Endometrial microvascular endothelial cells (primary cell): ENCODE data around the gene RHOBTB1. TPM values are rescaled to one million over a fixed set of nuclear protein-coding genes. Genes with fewer than 3 reads are reported as not detected.

Source experiments
- in situ Hi-C: cut with HindIII; loops from 2 replicates; pipeline ENCODE4 v1.10.0; 2017; ENCODE audit warnings: low sequenced_read_pairs, low pct_unique_long_range_greater_than_20kb; ENCODE audit errors: inconsistent ontology term
- total RNA-seq: library from RNA; depleted of rRNA; stranded (reverse); fragments of >200 nt; gene quantifications from one replicate; pipeline ENCODE4 v1.2.3, GENCODE V29; 2015; ENCODE audit errors: inconsistent ontology term

RHOBTB1 gene
- total RNA-seq, 1 donor from 2014 or later, result 26.3 TPM

DNA sequence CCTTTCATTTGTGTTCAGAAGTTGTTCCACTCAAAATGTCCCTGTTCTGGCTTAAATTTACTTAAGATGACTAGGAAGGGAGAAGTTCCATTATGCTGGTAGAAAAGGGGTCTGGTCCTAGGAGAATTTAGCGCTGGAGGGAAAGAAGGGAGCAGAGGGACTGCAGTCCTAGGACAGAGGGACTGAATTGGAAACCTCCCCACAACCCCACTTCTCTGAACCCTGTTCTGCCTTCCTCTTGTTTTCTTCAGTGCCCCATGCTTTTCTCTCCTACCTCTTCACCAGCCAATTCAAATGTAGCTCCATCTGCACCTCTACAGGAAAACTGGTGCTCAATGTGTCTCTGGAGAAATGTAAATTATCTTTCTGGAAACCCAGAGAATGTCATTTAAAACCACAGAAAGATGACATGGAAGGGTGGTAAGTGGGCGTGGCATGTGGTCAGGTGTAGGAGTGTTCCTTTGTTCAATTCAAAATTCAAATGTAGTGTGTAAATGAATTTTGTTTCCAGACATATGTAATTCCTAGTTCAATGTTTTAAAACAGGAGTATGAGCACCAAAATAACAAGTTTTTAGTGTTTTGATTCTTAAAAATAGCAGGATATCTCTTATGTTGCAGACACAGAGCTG lies 24.0 kb upstream of the RHOBTB1 start:
- in situ Hi-C loops, result loop anchor here (25.0 kb wide), 1 partner anchor 944 kb away; the partner anchor contains the start of gene ARID5B

DNA sequence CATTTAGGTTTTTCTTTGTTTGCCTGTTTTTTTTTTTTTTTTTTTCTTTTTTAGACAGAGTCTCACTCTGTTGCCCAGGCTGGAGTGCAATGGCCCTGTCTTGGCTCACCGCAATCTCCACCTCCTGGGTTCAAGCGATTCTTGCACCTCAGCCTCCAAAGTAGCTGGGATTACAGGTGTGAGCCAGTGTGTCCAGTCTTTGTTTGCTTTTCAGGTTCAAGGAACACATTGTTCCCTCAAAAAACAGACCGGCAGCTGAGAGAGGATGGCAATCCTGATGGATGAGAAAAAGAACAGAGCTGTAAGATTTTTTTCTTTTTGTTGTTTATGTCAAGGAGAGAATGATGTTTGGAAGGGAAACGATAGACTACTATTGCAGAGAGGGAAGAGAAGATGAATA lies 23.3 kb upstream of the RHOBTB1 start:
- in situ Hi-C loops, result loop anchor here (25.0 kb wide), 1 partner anchor 945 kb away; the partner anchor contains the start of gene ARID5B

DNA sequence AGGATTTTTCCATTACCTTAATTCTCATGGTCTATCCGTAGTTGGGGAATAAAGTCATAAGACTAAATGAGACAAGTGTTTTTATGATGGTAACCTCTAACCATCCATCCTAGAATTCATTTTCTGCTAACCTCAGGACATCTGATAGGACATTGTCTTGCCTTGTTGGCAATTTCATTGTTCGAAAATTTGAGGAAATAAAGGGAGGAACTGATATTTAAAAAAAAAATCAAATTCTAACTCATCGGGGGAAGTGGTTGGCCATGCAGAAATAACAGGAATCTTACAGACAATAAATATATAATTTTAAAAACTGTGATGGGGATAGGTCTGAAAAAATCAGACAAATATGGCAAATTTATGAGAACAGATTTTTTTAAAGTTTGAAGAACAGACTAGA lies 21.7 kb upstream of the RHOBTB1 start:
- in situ Hi-C loops, result loop anchor here (25.0 kb wide), 1 partner anchor 947 kb away; the partner anchor contains the start of gene ARID5B

DNA sequence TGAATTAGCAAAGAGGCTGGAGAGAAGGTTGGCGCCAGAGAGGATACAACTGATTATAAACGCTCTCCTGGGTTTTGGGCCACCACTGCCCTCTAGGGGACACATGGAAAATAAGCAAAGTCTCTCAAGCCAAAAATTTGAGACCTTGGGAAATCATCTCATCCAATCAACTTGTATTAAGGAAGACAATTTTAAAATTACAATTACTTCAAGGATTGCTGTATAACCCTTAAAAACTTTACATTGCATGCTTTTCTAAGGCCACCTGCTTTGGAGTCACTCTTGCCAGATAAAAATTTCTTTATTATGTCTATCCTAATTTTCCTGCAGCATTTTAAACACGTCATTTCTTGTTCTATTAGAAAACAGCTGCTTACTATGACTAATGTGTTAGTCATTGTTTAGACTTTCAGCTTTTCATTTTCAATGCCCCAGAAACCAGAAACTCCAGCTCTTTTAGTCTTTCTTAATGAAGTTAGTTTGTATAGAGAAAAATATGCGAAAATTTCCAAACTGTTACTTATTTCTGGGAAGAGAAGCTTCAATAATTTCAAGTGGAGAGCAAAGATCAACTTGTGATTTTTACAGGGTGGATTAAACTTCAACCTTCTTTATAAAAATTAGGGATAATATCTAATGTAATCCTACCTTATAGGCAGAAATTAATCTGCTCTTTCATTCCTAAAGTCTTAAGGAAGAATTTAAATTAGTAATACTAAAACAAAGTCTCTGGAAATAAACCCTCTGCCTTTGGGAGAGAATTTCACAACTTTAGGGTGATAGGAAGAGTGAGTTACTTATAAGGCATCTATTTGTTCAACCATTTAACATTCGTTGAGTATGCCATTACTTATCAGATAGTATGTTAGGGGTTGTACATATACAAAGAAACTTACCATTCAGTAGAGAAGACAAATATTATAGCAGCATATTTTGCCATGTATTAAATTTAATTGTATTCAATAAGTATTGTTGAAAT lies 20.6 kb upstream of the RHOBTB1 start:
- in situ Hi-C loops, result loop anchor here (25.0 kb wide), 1 partner anchor 948 kb away; the partner anchor contains the start of gene ARID5B

GRCh38 chr10:60963441-60964256 lies 19.7 kb upstream of the RHOBTB1 start:
- in situ Hi-C loops, result loop anchor here (25.0 kb wide), 1 partner anchor 949 kb away; the partner anchor contains the start of gene ARID5B

- in situ Hi-C loops, result loop anchor here (25.0 kb wide), 1 partner anchor 949 kb away; the partner anchor contains the start of gene ARID5B
Measured at GRCh38 chr10:60962946-60963345, 19.0 kb upstream of the RHOBTB1 start.

DNA sequence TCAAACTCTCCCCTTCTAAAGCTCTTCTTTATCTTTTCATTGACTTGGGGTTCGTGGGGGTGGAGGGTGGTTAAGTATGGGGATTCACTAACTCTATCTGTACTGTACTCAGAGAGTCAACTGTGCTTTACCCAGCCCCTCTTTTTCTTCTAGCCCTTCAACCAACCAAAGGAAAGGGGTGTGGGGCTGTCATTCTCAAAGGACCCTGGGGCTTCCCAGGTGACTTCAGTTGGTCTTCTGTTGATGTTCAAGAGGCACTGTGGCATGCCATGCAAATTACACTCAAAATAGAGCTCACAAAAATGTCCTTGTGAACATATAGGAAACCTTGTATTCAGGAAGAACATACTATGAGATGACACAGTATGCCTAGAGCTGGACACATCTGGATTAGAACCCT lies 16.9 kb upstream of the RHOBTB1 start:
- in situ Hi-C loops, result loop anchor here (25.0 kb wide), 1 partner anchor 951 kb away; the partner anchor contains the start of gene ARID5B

GRCh38 chr10:60960031-60960430 lies 16.0 kb upstream of the RHOBTB1 start:
- in situ Hi-C loops, result loop anchor here (25.0 kb wide), 1 partner anchor 952 kb away; the partner anchor contains the start of gene ARID5B

DNA sequence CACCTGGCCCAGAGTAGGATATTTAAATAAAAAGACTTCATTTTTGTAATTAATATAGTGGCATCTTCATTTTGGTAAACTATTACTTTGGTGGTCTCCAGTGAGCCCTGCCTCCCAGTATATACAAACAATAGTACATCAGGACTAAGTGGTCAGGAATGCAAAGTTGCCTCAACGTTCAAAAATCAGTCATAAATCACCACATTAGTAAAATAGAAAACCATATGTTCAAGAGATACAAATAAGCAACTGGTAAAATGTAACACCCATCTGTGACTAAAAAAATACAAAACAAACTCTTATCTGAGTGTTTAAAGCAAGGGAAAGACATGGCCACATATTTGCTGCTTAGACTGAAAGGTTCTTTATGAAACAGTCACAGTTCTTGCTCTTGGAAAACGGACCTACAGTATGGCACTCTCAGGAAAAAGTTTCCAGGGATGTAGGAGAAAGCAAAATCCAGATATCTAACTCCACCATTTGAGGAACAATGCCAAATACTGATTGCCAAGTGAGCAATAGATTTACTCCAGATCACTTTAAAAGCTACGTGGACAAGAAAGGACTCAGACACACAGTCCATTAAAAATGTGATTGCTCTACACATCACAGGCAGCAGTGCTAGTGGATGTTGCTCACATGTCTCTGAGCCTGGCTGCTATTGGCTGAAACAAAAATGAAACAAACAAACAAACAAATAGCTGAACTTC lies 15.1 kb upstream of the RHOBTB1 start:
- in situ Hi-C loops, result loop anchor here (25.0 kb wide), 1 partner anchor 953 kb away; the partner anchor contains the start of gene ARID5B

GRCh38 chr10:60957667-60958221 lies 13.8 kb upstream of the RHOBTB1 start:
- in situ Hi-C loops, result loop anchor here (25.0 kb wide), 1 partner anchor 955 kb away; the partner anchor contains the start of gene ARID5B

DNA sequence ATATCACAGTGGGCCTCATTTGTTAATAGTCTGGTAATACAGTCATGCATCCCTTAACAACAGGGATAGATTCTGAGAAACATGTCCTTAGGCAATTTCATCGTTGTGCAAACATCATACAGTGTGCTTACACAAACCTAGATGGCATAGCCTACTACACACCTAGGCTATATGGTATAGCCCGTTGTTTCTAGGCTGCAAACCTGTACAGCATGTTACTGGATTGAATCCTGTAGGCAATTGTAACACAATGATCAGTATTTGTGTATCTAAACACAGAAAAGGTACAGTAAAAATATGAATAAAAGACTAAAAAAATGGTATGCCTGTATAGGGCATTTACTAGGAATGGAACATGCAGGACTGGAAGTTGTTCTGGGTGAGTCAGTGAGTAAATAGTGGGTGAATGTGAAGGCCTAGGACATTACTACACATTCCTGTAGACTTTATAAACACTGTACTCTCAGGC lies 12.0 kb upstream of the RHOBTB1 start:
- in situ Hi-C loops, result loop anchor here (25.0 kb wide), 1 partner anchor 956 kb away; the partner anchor contains the start of gene ARID5B

DNA sequence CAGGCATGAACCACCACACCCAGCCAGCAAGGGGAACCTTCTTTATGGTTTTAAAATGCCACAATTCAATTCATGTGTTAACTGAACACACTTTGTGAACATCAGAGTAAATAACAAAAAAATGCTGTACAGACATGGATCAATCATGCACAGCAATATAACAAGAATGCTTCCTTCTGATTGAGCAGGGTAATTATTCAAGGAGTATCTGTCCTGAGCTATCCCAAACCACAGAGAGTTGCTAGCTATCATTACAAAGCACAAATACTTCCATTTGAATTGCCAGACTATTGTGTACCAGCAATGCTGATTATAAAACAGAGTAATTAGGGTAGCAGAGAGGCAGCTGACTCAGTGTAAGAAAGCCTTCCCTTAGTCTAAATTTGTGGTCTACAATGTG lies 11.3 kb upstream of the RHOBTB1 start:
- in situ Hi-C loops, result loop anchor here (25.0 kb wide), 1 partner anchor 957 kb away; the partner anchor contains the start of gene ARID5B

DNA sequence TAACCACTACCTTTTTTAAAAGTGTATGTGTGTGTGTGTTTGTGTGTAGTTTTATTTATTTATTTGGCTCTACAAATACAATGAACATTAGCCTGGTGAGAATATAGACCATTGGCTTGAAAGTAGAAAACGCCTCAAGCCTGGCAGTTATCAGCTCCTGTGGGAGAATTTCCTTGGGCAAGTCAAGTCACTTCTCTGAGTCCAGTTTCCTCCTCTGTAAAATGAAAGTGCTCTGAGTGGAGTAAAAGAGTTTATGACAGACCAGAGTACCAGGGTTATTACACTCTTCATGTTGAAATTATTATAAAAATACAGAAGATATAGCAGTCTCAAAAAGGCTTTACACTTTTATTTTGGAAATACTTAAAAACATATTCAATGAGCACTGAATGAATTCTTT lies 10.1 kb upstream of the RHOBTB1 start:
- in situ Hi-C loops, result loop anchor here (25.0 kb wide), 1 partner anchor 958 kb away; the partner anchor contains the start of gene ARID5B

- in situ Hi-C loops, result loop anchor here (25.0 kb wide), 1 partner anchor 959 kb away; the partner anchor contains the start of gene ARID5B
Measured at GRCh38 chr10:60953420-60953819, 9.4 kb upstream of the RHOBTB1 start.

- in situ Hi-C loops, result loop anchor here (25.0 kb wide), 1 partner anchor 959 kb away; the partner anchor contains the start of gene ARID5B
Measured at GRCh38 chr10:60952846-60953220, 8.8 kb upstream of the RHOBTB1 start.

DNA sequence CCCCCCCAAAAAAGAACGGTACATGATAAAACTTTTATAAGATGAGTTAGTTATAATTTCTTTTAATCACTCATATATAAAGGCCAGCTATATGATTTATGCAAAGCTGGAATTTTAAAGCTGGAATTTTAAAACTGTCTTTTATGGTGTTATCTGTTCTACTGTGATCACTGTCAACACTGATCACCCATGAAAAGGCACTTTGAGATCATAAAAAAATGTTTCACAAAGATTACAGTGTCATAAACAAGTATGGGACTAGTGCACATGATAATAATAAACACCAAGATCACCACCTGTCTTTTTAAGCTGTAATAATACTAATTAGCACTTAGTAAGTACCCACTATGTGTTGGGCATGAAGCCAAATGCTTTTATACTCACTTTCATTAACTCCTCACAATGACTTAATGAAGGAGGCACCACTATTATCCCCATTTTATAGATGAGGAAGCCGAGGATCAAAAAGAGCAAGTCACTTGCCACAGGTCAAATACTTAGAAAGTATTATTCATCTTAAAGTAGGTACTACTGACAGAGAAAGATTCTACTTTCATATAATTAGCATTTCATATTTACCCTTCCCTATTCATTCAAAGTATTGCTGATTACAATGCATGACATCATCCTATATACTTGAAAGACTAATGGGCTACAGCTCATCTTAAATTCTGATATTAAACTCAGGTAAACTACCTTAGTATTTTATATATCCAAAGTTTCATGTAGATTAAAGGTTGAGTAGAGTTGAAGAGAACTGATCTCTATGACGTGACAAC lies 8.3 kb upstream of the RHOBTB1 start:
- in situ Hi-C loops, result loop anchor here (25.0 kb wide), 1 partner anchor 960 kb away; the partner anchor contains the start of gene ARID5B
